Measurements from ENCODE around the gene CHCHD5.
A peak's percentile ranks its signal among the peaks of the same experiment; 100 is the strongest.
"Not testable (repeated sequence)": the region's sequence is repeated elsewhere in the genome, so short reads cannot be mapped to it uniquely, and the experiment has no call there.

The CHCHD5 gene, protein sequence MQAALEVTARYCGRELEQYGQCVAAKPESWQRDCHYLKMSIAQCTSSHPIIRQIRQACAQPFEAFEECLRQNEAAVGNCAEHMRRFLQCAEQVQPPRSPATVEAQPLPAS

DNA sequence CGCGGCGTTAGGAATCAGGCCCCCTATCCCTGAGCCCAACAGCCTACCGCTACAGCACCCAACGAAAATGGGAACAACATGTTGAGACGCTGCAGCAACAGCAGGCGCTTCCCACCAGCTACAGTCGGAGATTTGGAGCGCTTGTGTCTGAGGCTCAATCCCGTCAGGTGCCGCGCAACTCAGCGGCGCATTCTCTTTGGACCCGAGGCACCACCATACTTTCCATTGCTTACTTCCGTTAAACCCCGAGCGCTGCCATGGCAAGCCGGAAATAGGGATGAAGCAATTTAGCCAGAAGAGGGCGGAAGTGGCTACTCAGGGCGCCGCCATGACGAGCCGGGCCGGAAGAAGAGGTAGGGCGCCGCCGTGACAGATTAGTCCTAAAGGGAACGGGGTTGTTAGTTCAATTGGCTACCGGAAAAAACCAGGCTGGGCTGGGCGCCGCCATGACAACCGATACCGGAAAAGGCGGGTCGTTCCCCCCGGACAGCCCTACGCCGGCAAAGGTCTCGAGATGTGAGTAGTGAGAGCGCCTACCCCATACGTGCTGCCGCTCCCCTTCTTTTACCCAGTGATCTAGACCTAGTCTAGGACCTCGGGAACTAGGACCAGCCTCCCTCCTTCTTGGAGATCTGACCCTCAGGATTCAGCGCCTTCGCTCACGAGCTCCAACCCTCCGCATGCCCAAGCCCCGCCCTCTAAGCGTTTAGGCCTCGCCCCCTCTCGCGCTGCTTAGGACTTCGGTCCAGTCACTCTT lies at the start of gene CHCHD5:
Gene CHCHD5, plus strand, starts transcription at position 476 of the 757 bp plus-strand sequence. Its CDS starts 39 bp downstream, at position 515.
- in situ Hi-C loops (cut with HindIII; ENCODE audit: low sequenced_read_pairs), result no loop called here
- DNase-seq (ENCODE audit: low read depth), result peak; percentile 91
- TF ChIP-seq, protein P1, sequence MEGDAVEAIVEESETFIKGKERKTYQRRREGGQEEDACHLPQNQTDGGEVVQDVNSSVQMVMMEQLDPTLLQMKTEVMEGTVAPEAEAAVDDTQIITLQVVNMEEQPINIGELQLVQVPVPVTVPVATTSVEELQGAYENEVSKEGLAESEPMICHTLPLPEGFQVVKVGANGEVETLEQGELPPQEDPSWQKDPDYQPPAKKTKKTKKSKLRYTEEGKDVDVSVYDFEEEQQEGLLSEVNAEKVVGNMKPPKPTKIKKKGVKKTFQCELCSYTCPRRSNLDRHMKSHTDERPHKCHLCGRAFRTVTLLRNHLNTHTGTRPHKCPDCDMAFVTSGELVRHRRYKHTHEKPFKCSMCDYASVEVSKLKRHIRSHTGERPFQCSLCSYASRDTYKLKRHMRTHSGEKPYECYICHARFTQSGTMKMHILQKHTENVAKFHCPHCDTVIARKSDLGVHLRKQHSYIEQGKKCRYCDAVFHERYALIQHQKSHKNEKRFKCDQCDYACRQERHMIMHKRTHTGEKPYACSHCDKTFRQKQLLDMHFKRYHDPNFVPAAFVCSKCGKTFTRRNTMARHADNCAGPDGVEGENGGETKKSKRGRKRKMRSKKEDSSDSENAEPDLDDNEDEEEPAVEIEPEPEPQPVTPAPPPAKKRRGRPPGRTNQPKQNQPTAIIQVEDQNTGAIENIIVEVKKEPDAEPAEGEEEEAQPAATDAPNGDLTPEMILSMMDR (IDR thresholded peaks at IDR 0.05; ENCODE audit: low read depth, low read length, missing control alignments), result no peak
- peak within 1 kb of the TSS; percentile 68 for H3K4me3 ChIP-seq (ENCODE audit: low read depth, low read length)

DNA sequence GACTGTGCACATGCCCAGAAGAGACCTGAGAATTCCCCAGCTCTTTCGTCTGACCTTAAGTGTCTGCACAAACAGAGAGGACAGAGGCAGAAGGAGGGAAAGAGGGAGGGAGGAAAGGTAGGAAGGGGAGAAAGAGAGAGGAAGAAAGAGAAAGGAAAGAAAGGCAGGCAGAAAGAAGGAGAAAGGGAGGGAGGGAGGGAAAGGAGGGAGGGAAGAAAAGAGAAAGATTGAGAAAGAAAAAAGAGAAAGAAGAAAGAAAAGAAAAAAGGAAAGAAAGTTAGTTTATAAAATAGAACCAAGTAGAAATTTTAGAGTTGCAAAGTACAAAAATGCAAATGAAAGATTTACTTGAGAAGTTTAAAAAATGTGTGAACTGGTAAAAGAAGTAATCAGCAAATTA lies 49.6 kb upstream of the CHCHD5 start:
- DNase-seq (ENCODE audit: low read depth), result no peak
- TF ChIP-seq, protein P1 (IDR thresholded peaks at IDR 0.05; ENCODE audit: low read depth, low read length, missing control alignments), result no peak
- H3K4me3 ChIP-seq (ENCODE audit: low read depth, low read length), result no peak overlapping the region
- in situ Hi-C loops (cut with HindIII; ENCODE audit: low sequenced_read_pairs), result no loop called here

DNA sequence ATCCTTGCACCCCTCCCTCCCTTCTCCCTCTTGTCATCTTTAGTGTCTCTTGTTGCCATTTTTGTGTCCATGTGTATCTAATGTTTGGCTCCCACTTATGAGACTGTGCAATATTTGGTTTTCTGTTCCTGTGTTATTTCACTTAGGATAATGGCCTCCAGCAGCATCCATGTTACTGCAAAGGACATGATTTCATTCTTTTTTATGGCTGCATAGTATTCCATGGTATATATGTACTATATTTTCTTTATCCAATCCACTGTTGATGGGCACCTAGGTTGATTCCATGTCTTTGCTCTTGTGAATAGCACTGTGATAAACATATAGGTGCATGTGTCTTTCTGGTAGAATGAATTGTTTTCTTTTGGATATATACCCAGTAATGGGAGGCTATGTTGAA lies 47.7 kb upstream of the CHCHD5 start:
- DNase-seq (ENCODE audit: low read depth); in situ Hi-C loops (cut with HindIII; ENCODE audit: low sequenced_read_pairs); H3K4me3 ChIP-seq (ENCODE audit: low read depth, low read length): not testable (repeated sequence)

DNA sequence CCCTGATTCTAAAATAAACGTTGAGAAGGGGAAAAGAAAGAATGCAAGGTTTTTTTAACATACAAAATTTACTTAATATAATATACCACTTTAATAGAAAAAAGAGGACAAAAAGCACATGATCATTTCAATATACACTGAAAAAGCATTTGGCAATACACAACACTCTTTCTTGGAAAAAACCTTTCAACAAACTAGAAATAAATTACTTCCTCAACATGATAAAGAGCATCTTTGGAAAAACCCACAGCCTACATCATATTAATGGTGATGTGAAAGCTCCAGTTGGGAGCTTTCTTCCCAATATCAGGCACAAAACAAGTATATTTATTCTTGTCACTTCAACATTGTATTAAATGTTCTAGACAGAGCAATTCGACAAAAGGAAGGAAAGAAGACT lies 45.1 kb upstream of the CHCHD5 start:
- TF ChIP-seq, protein P1 (IDR thresholded peaks at IDR 0.05; ENCODE audit: low read depth, low read length, missing control alignments), result no peak
- in situ Hi-C loops (cut with HindIII; ENCODE audit: low sequenced_read_pairs), result no loop called here
- DNase-seq (ENCODE audit: low read depth), result no peak
- no peak overlapping the region for H3K4me3 ChIP-seq (ENCODE audit: low read depth, low read length)

DNA sequence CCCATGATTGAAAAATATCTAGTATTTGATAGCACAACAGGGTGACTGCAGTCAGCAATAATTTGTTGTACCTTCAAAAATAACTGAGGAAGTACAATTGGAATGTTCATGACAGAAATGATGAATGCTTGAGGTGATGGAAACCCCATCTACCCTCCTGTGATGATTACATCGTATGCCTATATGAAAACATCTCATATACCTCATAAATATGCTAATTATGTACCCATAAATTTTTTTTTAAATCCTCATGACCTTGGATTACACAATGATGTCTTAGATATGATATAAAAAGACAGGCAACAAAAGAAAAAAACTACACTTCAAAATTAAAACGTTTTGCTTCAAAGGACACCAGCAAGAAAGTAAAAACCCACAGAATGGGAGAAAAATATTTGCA lies 43.5 kb upstream of the CHCHD5 start:
- no peak overlapping the region for H3K4me3 ChIP-seq (ENCODE audit: low read depth, low read length)
- TF ChIP-seq, protein P1 (IDR thresholded peaks at IDR 0.05; ENCODE audit: low read depth, low read length, missing control alignments), result no peak
- DNase-seq (ENCODE audit: low read depth), result no peak
- in situ Hi-C loops (cut with HindIII; ENCODE audit: low sequenced_read_pairs), result no loop called here

DNA sequence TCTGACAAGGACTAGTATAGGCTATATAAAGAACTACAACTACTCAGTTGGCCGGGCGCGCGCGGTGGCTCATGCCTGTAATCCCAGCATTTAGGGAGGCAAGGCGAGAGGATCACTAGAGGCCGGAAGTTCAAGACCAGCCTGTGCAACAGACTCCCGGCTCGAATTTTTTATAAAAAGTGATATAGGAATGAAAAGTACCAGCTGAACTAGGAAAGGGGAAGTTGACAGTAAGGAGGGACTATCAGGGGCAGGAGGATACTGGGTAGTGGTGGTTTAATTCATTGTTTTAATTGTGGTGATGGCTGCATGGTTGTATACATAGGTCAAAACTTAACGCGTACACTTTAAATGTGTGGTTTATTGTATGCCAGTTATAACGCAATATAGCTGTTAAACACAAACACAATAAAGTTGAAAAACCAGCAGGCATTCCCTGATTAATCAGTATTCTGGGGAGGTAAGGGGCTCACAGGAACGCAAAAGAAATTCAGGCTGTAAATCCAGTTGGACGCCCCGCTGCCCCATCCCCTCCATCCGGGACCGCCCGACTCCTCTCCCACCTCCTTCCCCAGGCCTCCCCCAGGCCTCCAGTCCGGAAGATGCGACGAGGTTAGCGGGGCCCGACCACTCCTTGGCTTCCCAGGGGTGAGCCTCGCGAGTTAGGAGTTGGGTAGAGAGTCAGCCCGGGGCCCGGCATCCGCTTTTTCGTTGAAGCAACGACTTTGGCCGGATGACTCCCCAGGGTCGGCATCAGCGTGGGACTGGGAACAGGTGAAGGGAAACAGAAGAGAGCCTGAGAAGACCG lies 42.9 kb upstream of the CHCHD5 start:
- DNase-seq (ENCODE audit: low read depth), result peak; percentile 12
- TF ChIP-seq, protein P1 (IDR thresholded peaks at IDR 0.05; ENCODE audit: low read depth, low read length, missing control alignments), result no peak
- H3K4me3 ChIP-seq (ENCODE audit: low read depth, low read length), result peak overlapping the region; percentile 96
- in situ Hi-C loops (cut with HindIII; ENCODE audit: low sequenced_read_pairs), result no loop called here

Measured in astrocyte of the cerebellum (primary cell).